ENCODE data around the gene OR8K3. TPM values are rescaled to one million over a fixed set of nuclear protein-coding genes. Genes with fewer than 3 reads are reported as not detected.

OR8K3 gene
- total and polyA plus RNA-seq, 2 donors (not counting 1 experiment from before 2014, with no cell fraction given): not detected

- Histone ChIP-seq H3K27ac (ENCODE audit: insufficient read depth, low read length) (no peak overlapping the region), H3K9me3 (ENCODE audit: control insufficient read depth, insufficient read depth, low read depth, low read length) (no peaks in the 10 kb centered on the region), H3K27me3 (ENCODE audit: control insufficient read depth, insufficient read depth, low read length) (no peaks in the 10 kb centered on the region), H3K36me3 (ENCODE audit: control insufficient read depth, insufficient read depth, low read length) (no peaks in the 10 kb centered on the region), H3K4me2 (ENCODE audit: extremely low read depth, insufficient read depth, low read length) (no peak overlapping the region), H3K9ac (ENCODE audit: insufficient read depth, low read length) (no peak overlapping the region), H3K4me3 (replicated peaks in 1 of 4; ENCODE audit: control extremely low read depth in 1 of 4, insufficient read depth in 1 of 4, low read depth in 3 of 4, low read length in 4 of 4) (no peak overlapping the region), H4K20me1 (ENCODE audit: control insufficient read depth, extremely low read depth, insufficient read depth, low read length) (no peaks in the 10 kb centered on the region), H2AFZ (ENCODE audit: low read length) (no peak overlapping the region), H3K4me1 (ENCODE audit: control insufficient read depth, extremely low read depth, insufficient read depth, low read length) (no peaks in the 10 kb centered on the region), H3K79me2 (ENCODE audit: control insufficient read depth, insufficient read depth, low read length) (no peaks in the 10 kb centered on the region)
- no peak for TF ChIP-seq EZH2 (IDR thresholded peaks at IDR 0.05; ENCODE audit: low read length, missing control alignments)
- TF ChIP-seq, protein P1, sequence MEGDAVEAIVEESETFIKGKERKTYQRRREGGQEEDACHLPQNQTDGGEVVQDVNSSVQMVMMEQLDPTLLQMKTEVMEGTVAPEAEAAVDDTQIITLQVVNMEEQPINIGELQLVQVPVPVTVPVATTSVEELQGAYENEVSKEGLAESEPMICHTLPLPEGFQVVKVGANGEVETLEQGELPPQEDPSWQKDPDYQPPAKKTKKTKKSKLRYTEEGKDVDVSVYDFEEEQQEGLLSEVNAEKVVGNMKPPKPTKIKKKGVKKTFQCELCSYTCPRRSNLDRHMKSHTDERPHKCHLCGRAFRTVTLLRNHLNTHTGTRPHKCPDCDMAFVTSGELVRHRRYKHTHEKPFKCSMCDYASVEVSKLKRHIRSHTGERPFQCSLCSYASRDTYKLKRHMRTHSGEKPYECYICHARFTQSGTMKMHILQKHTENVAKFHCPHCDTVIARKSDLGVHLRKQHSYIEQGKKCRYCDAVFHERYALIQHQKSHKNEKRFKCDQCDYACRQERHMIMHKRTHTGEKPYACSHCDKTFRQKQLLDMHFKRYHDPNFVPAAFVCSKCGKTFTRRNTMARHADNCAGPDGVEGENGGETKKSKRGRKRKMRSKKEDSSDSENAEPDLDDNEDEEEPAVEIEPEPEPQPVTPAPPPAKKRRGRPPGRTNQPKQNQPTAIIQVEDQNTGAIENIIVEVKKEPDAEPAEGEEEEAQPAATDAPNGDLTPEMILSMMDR (conservative IDR thresholded peaks at IDR 0.05 in 1 of 2, IDR thresholded peaks at IDR 0.05 in 1 of 2; ENCODE audit: low read depth in 1 of 2, low read length in 2 of 2): no peak
- DNase-seq (ENCODE audit: low read depth in 2 of 2): no peak
These were observed 17.0 kb downstream of the OR8K3 start for GRCh38 chr11:56331861-56332491.

GRCh38 chr11:56333156-56333555 is 18.2 kb downstream of the OR8K3 start:
- TF ChIP-seq, protein P1 (conservative IDR thresholded peaks at IDR 0.05 in 1 of 2, IDR thresholded peaks at IDR 0.05 in 1 of 2; ENCODE audit: low read depth in 1 of 2, low read length in 2 of 2): no peak
- TF ChIP-seq EZH2 (IDR thresholded peaks at IDR 0.05; ENCODE audit: low read length, missing control alignments): no peak
- no peaks in the 10 kb centered on the region for H4K20me1 ChIP-seq (ENCODE audit: control insufficient read depth, extremely low read depth, insufficient read depth, low read length)
- H3K9ac ChIP-seq (ENCODE audit: insufficient read depth, low read length): no peak overlapping the region
- H3K36me3 ChIP-seq (ENCODE audit: control insufficient read depth, insufficient read depth, low read length): no peaks in the 10 kb centered on the region
- no peak overlapping the region for H3K4me2 ChIP-seq (ENCODE audit: extremely low read depth, insufficient read depth, low read length)
- no peaks in the 10 kb centered on the region for H3K4me1 ChIP-seq (ENCODE audit: control insufficient read depth, extremely low read depth, insufficient read depth, low read length)
- no peaks in the 10 kb centered on the region for H3K27me3 ChIP-seq (ENCODE audit: control insufficient read depth, insufficient read depth, low read length)
- H2AFZ ChIP-seq (ENCODE audit: low read length): no peak overlapping the region
- H3K9me3 ChIP-seq (ENCODE audit: control insufficient read depth, insufficient read depth, low read depth, low read length): no peaks in the 10 kb centered on the region
- no peak overlapping the region for H3K27ac ChIP-seq (ENCODE audit: insufficient read depth, low read length)
- no peaks in the 10 kb centered on the region for H3K79me2 ChIP-seq (ENCODE audit: control insufficient read depth, insufficient read depth, low read length)
- no peak overlapping the region for H3K4me3 ChIP-seq (replicated peaks in 1 of 4; ENCODE audit: control extremely low read depth in 1 of 4, insufficient read depth in 1 of 4, low read depth in 3 of 4, low read length in 4 of 4)
- no peak for DNase-seq (ENCODE audit: low read depth in 2 of 2)

DNA sequence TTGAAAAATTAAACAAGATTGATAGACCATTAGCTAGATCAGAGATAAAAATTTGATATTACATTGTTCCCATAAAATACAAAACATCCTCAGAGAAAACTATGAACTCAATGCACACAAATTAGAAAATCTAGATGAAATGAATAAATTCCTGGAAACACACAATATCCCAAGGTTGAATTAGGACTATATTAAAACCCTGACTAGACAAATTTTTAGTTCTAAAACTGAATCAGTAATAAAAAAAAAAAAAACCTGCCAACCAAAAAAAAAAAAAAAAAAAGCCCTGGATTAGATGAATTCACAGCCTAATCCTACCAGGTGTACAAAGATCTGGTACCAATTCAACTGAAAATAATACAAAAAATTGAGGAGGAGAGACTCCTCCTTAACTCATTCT is 25.3 kb downstream of the OR8K3 start:
- Histone ChIP-seq H3K27me3 (ENCODE audit: control insufficient read depth, insufficient read depth, low read length) (no peaks in the 10 kb centered on the region), H3K79me2 (ENCODE audit: control insufficient read depth, insufficient read depth, low read length) (no peaks in the 10 kb centered on the region), H3K36me3 (ENCODE audit: control insufficient read depth, insufficient read depth, low read length) (no peaks in the 10 kb centered on the region), H3K4me2 (ENCODE audit: extremely low read depth, insufficient read depth, low read length) (no peak overlapping the region), H3K27ac (ENCODE audit: insufficient read depth, low read length) (no peak overlapping the region), H3K9me3 (ENCODE audit: control insufficient read depth, insufficient read depth, low read depth, low read length) (no peaks in the 10 kb centered on the region), H3K4me1 (ENCODE audit: control insufficient read depth, extremely low read depth, insufficient read depth, low read length) (no peaks in the 10 kb centered on the region), H3K4me3 (replicated peaks in 1 of 4; ENCODE audit: control extremely low read depth in 1 of 4, insufficient read depth in 1 of 4, low read depth in 3 of 4, low read length in 4 of 4) (no peak overlapping the region), H2AFZ (ENCODE audit: low read length) (no peak overlapping the region), H3K9ac (ENCODE audit: insufficient read depth, low read length) (no peak overlapping the region), H4K20me1 (ENCODE audit: control insufficient read depth, extremely low read depth, insufficient read depth, low read length) (no peaks in the 10 kb centered on the region)
- TF ChIP-seq, protein P1 (conservative IDR thresholded peaks at IDR 0.05 in 1 of 2, IDR thresholded peaks at IDR 0.05 in 1 of 2; ENCODE audit: low read depth in 1 of 2, low read length in 2 of 2): no peak
- TF ChIP-seq EZH2 (IDR thresholded peaks at IDR 0.05; ENCODE audit: low read length, missing control alignments): no peak
- no peak for DNase-seq (ENCODE audit: low read depth in 2 of 2)

Measured in fibroblast of lung (primary cell).